Superior temporal gyrus (tissue), 1 donor: ENCODE measurements around the gene SLC35B2.
A peak's percentile ranks its signal among the peaks of the same experiment; 100 is the strongest.

ENCODE experiments used
- DNase-seq: peaks from one replicate; pipeline ENCODE4 v3.0.0-alpha.2; 2016; ENCODE audit errors: extremely low spot score

The SLC35B2 gene

GRCh38 chr6:44222486-44223318 lies 34.6 kb downstream of the SLC35B2 start:
- no peak for DNase-seq

GRCh38 chr6:44221961-44222335 lies 35.4 kb downstream of the SLC35B2 start:
- DNase-seq = no peak

DNA sequence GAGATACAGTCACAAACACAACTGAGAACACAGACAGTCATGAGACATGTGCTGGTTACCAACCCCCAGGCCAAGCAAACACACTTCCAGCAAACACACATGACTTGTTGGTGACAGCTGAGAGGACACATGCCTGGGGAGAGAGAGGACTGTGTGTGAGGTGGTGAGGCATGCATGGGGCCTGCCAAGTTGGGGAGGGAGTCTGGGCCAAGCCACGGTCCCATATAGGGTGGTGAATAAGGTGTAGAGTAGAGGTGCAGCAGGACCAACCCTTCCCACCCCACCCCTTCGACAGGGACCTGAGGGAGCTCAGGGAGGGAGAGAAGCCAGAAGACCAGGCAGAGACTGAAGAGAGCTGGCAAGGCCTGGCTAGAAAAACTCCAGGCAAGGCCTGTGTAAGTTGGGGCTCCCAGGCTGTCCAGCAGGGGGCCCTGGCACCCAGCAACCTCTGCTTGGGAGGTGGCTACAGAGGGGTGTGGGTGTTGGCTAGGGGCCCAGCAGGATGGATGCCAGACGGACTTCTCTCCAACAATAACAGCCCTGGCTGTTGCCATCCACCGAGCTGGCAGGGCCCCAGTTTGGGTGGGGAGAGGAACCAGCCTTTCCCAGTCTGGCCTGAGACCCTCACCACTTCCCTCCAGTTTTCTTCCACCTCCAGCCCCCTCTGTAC lies 35.9 kb downstream of the SLC35B2 start:
- peak; percentile 67 for DNase-seq

- DNase-seq = no peak
These were observed 36.4 kb downstream of the SLC35B2 start for GRCh38 chr6:44220913-44221290.

GRCh38 chr6:44219815-44220784 lies 37.2 kb downstream of the SLC35B2 start:
- no peak for DNase-seq

DNA sequence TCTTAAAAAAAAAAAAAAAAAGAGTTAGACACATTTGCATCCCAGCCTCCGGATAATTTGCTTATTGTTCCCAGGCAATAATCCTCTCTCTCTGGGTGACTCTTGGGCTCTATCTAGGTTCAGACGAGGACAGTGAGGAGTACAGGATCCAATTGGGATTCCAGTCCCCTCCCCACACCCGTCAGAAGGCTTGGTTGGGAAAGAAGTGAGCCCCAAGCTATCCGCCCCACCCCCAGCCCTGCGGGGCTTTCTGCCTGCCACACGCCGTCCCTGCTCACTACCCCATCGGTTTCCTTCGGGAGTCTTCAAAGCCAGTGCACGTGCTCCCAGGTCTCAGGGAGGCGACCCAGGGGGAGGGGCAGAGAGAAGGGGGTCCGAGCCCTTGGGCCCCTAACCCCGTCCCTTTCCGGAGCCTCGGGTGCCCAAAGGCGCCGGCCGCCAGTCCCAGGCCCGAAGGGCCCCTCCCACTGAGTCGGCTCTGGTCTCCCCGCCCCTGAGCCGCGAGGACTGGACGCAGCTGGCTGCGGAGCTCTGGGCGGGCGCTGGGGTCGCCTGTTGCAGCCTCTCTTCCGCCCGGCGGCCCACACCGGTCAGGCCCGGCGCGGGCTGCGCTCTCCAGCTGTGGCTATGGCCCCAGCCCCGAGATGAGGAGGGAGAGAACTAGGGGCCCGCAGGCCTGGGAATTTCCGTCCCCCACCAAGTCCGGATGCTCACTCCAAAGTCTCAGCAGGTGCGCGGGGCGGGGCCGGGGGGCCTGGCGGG lies 38.1 kb downstream of the SLC35B2 start:
- DNase-seq = no peak

DNA sequence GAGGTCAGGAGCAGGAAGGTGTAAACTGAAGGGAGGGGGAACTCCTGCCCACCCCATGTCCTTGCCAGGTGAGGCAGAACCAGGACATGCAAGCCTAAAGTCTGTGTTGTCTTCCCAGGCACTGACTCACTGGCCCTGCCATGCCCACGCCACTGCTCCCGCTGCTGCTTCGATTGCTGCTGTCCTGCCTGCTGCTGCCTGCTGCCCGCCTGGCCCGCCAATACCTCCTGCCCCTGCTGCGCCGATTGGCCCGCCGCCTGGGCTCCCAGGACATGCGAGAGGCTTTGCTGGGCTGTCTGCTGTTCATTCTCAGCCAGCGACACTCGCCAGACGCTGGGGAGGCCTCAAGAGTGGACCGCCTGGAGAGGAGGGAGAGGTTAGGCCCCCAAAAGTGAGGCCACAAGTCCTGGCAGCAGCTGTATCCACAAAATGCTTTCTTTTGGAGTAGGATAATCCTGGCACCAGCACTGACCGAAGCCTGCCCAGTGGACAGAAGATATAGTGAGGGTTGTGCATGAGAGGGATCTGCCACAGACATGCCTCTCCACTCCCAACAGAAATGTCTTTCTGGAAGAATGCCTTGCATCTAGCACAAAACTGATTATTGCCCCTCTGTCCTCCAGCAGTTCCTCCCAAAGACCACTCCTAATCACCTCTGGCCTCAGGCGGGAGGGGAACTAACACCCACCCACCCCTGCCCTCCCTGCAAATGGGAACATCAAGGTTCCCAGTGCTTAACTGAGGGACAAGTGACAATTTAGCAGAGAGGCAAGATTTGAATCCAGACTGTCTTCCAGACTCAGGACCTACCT lies 39.8 kb downstream of the SLC35B2 start:
- DNase-seq = no peak

DNA sequence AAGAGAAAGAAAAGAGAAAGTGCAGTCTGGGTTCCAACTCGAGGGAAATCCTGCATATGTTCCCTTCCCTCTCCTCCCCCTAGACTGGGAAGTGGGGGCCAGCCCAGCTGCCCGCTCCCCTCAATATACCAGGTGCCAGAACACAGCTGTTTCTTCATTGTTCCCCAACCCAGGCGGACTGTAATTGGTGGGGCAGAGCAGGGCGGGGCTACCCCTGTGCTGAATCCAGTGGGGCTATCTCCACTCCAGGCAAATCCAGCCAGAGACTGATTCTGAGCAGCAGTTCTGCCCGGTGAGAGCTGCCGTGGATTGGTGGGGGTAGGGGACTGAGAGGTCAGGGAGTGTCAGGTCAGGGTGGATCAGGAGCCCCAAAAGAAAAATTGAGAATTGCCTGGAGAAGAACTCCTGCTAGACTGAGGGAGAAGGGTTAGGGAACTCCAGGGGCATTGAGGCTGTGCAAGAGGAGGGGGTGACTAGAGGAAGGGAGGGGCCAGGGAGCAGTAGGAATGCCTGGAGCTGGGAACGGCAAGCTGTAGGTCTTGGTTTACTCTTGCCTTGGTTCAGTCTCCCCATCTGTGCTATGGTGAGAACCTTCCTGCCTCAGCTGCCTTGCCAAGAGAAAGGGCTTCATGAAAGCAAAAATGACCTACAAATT lies 40.5 kb downstream of the SLC35B2 start, which contains the start of gene MYMX:
Gene MYMX, plus strand, starts transcription at position 250 of the 655 bp plus-strand sequence. CDS start 546 bp downstream, outside the sequence.
- no peak for DNase-seq

DNA sequence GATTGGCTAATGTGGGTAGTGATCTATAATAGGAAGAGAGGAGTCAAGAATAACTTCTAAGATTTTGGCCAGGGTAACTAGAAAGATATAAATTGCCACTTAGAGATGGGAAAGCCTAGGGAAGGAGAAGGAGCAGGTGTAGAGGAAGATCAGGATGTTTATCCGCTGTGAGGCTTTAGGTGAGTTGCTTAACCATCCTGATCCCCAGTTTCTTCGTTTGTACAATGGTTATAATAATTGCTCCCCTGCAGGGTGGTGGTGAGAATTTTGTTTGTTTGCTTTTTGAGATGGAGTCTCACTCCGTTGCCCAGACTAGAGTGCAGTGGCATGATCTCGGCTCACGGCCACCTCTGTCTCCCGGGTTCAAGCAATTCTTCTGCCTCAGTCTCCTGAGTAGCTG lies 43.0 kb downstream of the SLC35B2 start:
- no peak for DNase-seq

GRCh38 chr6:44211284-44211683 lies 46.0 kb downstream of the SLC35B2 start:
- DNase-seq = no peak

DNA sequence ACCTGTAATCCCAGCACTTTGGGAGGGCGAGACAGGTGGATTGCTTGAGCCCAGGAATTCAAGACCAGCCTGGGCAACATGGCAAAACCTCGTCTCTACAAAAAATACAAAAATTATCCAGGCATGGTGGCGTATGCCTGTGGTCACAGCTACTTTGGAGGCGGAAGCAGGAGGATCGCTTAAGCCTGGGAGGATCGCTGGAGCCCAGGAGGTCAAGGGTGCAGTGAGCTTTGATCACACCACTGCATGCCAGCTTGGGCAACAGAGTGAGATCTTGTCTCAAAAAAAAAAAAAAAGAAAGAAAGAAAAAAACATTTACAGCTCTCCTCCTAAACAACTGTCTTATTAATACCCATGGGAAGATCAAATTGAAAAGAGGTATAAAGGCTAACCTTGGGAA lies 49.4 kb downstream of the SLC35B2 start:
- DNase-seq = no peak
